Osteocyte (in vitro differentiated cells): Measurements from ENCODE around the gene TPH2. TPM values are rescaled to one million over a fixed set of nuclear protein-coding genes. Genes with fewer than 3 reads are reported as not detected.

Experiments used
- DNase-seq: peaks from one replicate; pipeline ENCODE4 v3.0.0; 2021; ENCODE audit warnings: mixed read lengths; ENCODE audit not compliant: unreplicated experiment; ENCODE audit errors: extremely low spot score
- H3K27ac Mint-ChIP-seq: one replicate; pipeline ENCODE4 v1.8.0; 2021; ENCODE audit warnings: mild to moderate bottlenecking, mixed read lengths; ENCODE audit not compliant: unreplicated experiment
- H3K27me3 Mint-ChIP-seq: one replicate; pipeline ENCODE4 v1.8.0; 2021; ENCODE audit warnings: mixed read lengths; ENCODE audit not compliant: unreplicated experiment
- H3K36me3 Mint-ChIP-seq: one replicate; pipeline ENCODE4 v1.8.0; 2021; ENCODE audit warnings: mixed read lengths; ENCODE audit not compliant: unreplicated experiment
- H3K4me1 Mint-ChIP-seq: one replicate; pipeline ENCODE4 v1.8.0; 2021; ENCODE audit warnings: mixed read lengths; ENCODE audit not compliant: unreplicated experiment
- H3K4me3 Mint-ChIP-seq: one replicate; pipeline ENCODE4 v1.8.0; 2021; ENCODE audit warnings: mild to moderate bottlenecking, moderate library complexity, mixed read lengths; ENCODE audit not compliant: unreplicated experiment
- H3K9me3 Mint-ChIP-seq: one replicate; pipeline ENCODE4 v1.8.0; 2021; ENCODE audit warnings: mixed read lengths; ENCODE audit not compliant: unreplicated experiment
- CTCF ChIP-seq: fragments of 200-600 bp; sonication (generic); IDR thresholded peaks from 2 replicates; pipeline ENCODE4 v1.5.0; 2021; ENCODE audit warnings: antibody characterized with exemption, mild to moderate bottlenecking, moderate library complexity
- total RNA-seq: library from RNA; stranded (reverse); gene quantifications from 2 replicates; pipeline ENCODE4 v1.2.1, GENCODE V29; 2021

TPH2 gene
- total RNA-seq, 1 donor from 2014 or later, result not detected

GRCh38 chr12:72074956-72075355 lies 136.3 kb downstream of the TPH2 start:
- no peaks in the 10 kb centered on the region for H3K36me3 Mint-ChIP-seq
- H3K27ac Mint-ChIP-seq, result no peak overlapping the region
- no peak for DNase-seq
- H3K9me3 Mint-ChIP-seq, result peaks cover 7% of the 10 kb centered on the region
- no peak overlapping the region for H3K4me3 Mint-ChIP-seq
- TF ChIP-seq CTCF, result no peak
- H3K4me1 Mint-ChIP-seq, result peaks cover 2% of the 10 kb centered on the region
- no peaks in the 10 kb centered on the region for H3K27me3 Mint-ChIP-seq

- no peak overlapping the region for H3K27ac Mint-ChIP-seq
- no peak overlapping the region for H3K4me3 Mint-ChIP-seq
- no peak for DNase-seq
- TF ChIP-seq CTCF, result no peak
- H3K4me1 Mint-ChIP-seq, result peaks cover 2% of the 10 kb centered on the region
- H3K9me3 Mint-ChIP-seq, result peaks cover 7% of the 10 kb centered on the region
- no peaks in the 10 kb centered on the region for H3K27me3 Mint-ChIP-seq
- H3K36me3 Mint-ChIP-seq, result no peaks in the 10 kb centered on the region
Measured at GRCh38 chr12:72075401-72075800, 136.8 kb downstream of the TPH2 start.

- TF ChIP-seq CTCF, result no peak
- Mint-ChIP-seq H3K4me1 (peaks cover 2% of the 10 kb centered on the region), H3K27me3 (no peaks in the 10 kb centered on the region), H3K36me3 (no peaks in the 10 kb centered on the region), H3K4me3 (no peak overlapping the region), H3K9me3 (peaks cover 7% of the 10 kb centered on the region), H3K27ac (no peak overlapping the region)
- DNase-seq, result no peak
Measured at GRCh38 chr12:72075891-72076557, 137.4 kb downstream of the TPH2 start.

GRCh38 chr12:72076558-72076915 lies 137.9 kb downstream of the TPH2 start:
- TF ChIP-seq CTCF, result no peak
- H3K9me3 Mint-ChIP-seq, result peaks cover 3% of the 10 kb centered on the region
- H3K36me3 Mint-ChIP-seq, result no peaks in the 10 kb centered on the region
- no peak overlapping the region for H3K27ac Mint-ChIP-seq
- no peaks in the 10 kb centered on the region for H3K27me3 Mint-ChIP-seq
- no peak overlapping the region for H3K4me3 Mint-ChIP-seq
- DNase-seq, result no peak
- peaks cover 2% of the 10 kb centered on the region for H3K4me1 Mint-ChIP-seq

- Mint-ChIP-seq H3K27ac (no peak overlapping the region), H3K4me1 (peaks cover 2% of the 10 kb centered on the region), H3K36me3 (no peaks in the 10 kb centered on the region), H3K9me3 (no peaks in the 10 kb centered on the region), H3K4me3 (no peak overlapping the region), H3K27me3 (no peaks in the 10 kb centered on the region)
- no peak for DNase-seq
- no peak for TF ChIP-seq CTCF
Measured at GRCh38 chr12:72077111-72077820, 138.6 kb downstream of the TPH2 start.
